NB4 (cell line): ENCODE data around the gene RTN4.

Experiments
- DNase-seq: peaks from one replicate; pipeline ENCODE4 v3.0.0; 2010; ENCODE audit warnings: low read depth
- H3K4me3 ChIP-seq: one replicate; pipeline ENCODE4 v1.5.1; 2011; ENCODE audit warnings: mild to moderate bottlenecking, low read depth, low read length, moderate library complexity
- CTCF ChIP-seq: IDR thresholded peaks from one replicate; pipeline ENCODE4 v1.5.1; 2012; ENCODE audit warnings: low read depth, low read length
- MAX ChIP-seq: IDR thresholded peaks from 2 replicates; pipeline ENCODE4 v1.6.1; 2011; ENCODE audit warnings: low read depth, low read length
- MYC ChIP-seq: IDR thresholded peaks from 2 replicates; pipeline ENCODE4 v1.6.1; 2011; ENCODE audit warnings: low read depth, low read length
- POLR2A ChIP-seq: IDR thresholded peaks from 2 replicates; pipeline ENCODE4 v1.6.1; 2011; ENCODE audit warnings: mild to moderate bottlenecking; ENCODE audit not compliant: insufficient read length; ENCODE audit errors: extremely low read depth

RTN4 gene

GRCh38 chr2:54968561-54969218, 81.6 kb downstream of the RTN4 start:
- TF ChIP-seq POLR2A (no peak), MYC (no peak), CTCF (no peak), MAX (no peak)
- DNase-seq = no peak
- H3K4me3 ChIP-seq = no peak overlapping the region

- TF ChIP-seq MYC (no peak), POLR2A (no peak), CTCF (no peak), MAX (no peak)
- no peak overlapping the region for H3K4me3 ChIP-seq
- DNase-seq = no peak
Measured at GRCh38 chr2:54967759-54968365, 82.4 kb downstream of the RTN4 start.

- H3K4me3 ChIP-seq = no peak overlapping the region
- no peak for TF ChIP-seq CTCF
- TF ChIP-seq MYC = no peak
- no peak for TF ChIP-seq POLR2A
- TF ChIP-seq MAX = no peak
- DNase-seq = no peak
Measured at GRCh38 chr2:54967269-54967668, 83.0 kb downstream of the RTN4 start.

GRCh38 chr2:54966837-54967236, 83.4 kb downstream of the RTN4 start:
- no peak overlapping the region for H3K4me3 ChIP-seq
- TF ChIP-seq MYC (no peak), POLR2A (no peak), MAX (no peak), CTCF (no peak)
- DNase-seq = no peak

GRCh38 chr2:54966165-54966832, 84.0 kb downstream of the RTN4 start:
- no peak for DNase-seq
- H3K4me3 ChIP-seq = no peak overlapping the region
- TF ChIP-seq CTCF = no peak
- TF ChIP-seq MYC = no peak
- TF ChIP-seq POLR2A = no peak
